ENCODE measurements around the gene PABPC1L.

The PABPC1L gene

DNA sequence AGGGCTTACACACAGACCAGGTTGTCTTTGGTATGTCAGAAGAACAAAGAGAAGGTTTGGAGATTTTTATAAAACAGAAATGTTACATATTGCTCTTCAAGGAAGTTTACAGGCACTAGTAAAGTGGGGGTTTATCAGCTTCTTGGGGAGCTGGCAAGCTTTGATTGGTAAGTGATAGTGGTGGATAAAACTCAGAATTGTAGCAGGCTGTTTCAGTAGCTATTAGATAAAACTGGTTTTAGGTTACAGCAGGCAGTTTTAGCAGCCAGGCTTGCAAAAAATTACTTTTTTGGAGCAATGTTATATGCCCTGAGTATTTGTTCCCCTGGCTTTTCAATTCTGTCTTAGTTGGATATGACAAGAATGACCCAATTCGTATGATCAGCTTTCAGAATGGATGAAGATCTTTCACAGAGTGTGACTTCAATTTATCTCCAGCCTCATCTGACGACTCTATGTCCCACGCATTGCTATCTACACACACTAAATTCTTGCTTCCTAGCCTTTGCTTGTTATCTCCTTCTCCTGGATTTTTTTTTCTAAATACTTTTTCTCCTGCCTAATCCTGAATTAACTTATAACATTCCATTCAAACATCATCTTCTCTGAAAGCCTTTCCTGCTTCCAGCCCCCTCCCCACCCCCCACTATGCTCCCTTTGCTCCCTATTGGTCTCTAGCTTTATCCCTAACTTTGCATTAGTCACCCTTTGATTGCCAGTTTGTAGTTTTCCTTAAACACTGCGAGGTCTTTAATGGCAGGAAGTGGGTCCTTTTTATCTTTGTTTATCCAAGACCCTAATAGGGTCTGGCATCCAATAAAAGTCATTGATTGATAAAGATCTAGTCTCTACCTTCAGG is 51.4 kb downstream of the PABPC1L start:
- Histone ChIP-seq H2BK12ac (ENCODE audit: low read length) (no peak overlapping the region), H3K27me3 (ENCODE audit: control insufficient read depth in 3 of 3, insufficient read depth in 3 of 3, low read depth in 1 of 3, low read length in 3 of 3) (no peaks in the 10 kb centered on the region), H2BK120ac (ENCODE audit: low read depth, low read length) (no peak overlapping the region), H3K4me2 (ENCODE audit: insufficient read depth, low read length, poor library complexity, severe bottlenecking) (no peak overlapping the region), H3K14ac (ENCODE audit: low read length) (no peak overlapping the region), H4K91ac (ENCODE audit: low read depth, low read length, poor library complexity) (no peak overlapping the region), H3K4ac (ENCODE audit: low read length) (no peak overlapping the region), H3K9me3 (replicated peaks in 1 of 2; ENCODE audit: control insufficient read depth in 2 of 2, insufficient read depth in 1 of 2, low read depth in 1 of 2, low read length in 2 of 2) (no peaks in the 10 kb centered on the region), H3K23ac (ENCODE audit: low read depth, low read length, poor library complexity) (no peak overlapping the region), H3K9ac (ENCODE audit: low read depth, low read length, poor library complexity) (no peak overlapping the region), H3K4me3 (ENCODE audit: low read length in 2 of 2) (no peak overlapping the region), H3K36me3 (replicated peaks in 1 of 2; ENCODE audit: control insufficient read depth in 2 of 2, insufficient read depth in 2 of 2, low read length in 2 of 2) (peaks cover 2 to 20% of the 10 kb centered on the region in 2 donors), H2AK5ac (ENCODE audit: low read depth, low read length) (no peak overlapping the region), H3K79me1 (ENCODE audit: low read depth, low read length) (peaks cover 3% of the 10 kb centered on the region), H2BK15ac (ENCODE audit: low read length) (no peak overlapping the region), H3K18ac (ENCODE audit: low read length) (no peak overlapping the region), H3K4me1 (ENCODE audit: control insufficient read depth in 2 of 2, insufficient read depth in 1 of 2, low read depth in 1 of 2, low read length in 2 of 2) (peaks cover 6 to 10% of the 10 kb centered on the region in 2 donors), H2AFZ (ENCODE audit: low read length) (peak overlapping the region; percentile 20), H3K27ac (replicated peaks; ENCODE audit: low read length) (no peak overlapping the region), H2BK5ac (ENCODE audit: low read length) (no peak overlapping the region), H4K8ac (ENCODE audit: low read depth, low read length) (no peak overlapping the region)
- DNase-seq (ENCODE audit: low spot score), result no peak
- no CpG with 5 or more reads among the region's 4 CpGs for WGBS, 2 donors (ENCODE audit: extremely low coverage in 2 of 2, insufficient read length in 2 of 2, insufficient replicate concordance in 1 of 2)

DNA sequence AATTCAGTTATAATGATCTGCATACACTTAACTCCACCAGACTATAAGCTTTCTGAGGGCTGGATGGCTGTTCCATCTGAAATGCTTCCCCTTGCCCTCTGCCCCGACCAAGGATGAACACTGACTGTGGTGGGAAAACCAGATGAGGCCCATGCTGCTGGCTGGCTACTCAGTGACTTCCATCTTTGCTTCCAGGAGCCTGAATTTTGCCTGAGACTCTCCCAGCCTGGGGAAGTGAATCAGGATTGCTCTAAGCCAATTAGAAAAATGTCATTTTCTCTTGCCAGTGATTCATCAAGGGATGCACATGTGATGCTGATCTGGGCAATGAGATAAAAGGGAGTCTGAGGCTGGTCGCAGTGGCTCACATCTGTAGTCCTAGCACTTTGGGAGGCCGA is 52.0 kb downstream of the PABPC1L start:
- Histone ChIP-seq H3K4me2 (ENCODE audit: insufficient read depth, low read length, poor library complexity, severe bottlenecking) (no peak overlapping the region), H3K36me3 (replicated peaks in 1 of 2; ENCODE audit: control insufficient read depth in 2 of 2, insufficient read depth in 2 of 2, low read length in 2 of 2) (peaks cover 0 to 13% of the 10 kb centered on the region in 2 donors), H3K23ac (ENCODE audit: low read depth, low read length, poor library complexity) (no peak overlapping the region), H3K4me3 (ENCODE audit: low read length in 2 of 2) (no peak overlapping the region), H2BK15ac (ENCODE audit: low read length) (no peak overlapping the region), H3K4me1 (ENCODE audit: control insufficient read depth in 2 of 2, insufficient read depth in 1 of 2, low read depth in 1 of 2, low read length in 2 of 2) (peaks cover 6 to 10% of the 10 kb centered on the region in 2 donors), H3K27ac (replicated peaks; ENCODE audit: low read length) (no peak overlapping the region), H3K27me3 (ENCODE audit: control insufficient read depth in 3 of 3, insufficient read depth in 3 of 3, low read depth in 1 of 3, low read length in 3 of 3) (no peaks in the 10 kb centered on the region), H2BK5ac (ENCODE audit: low read length) (no peak overlapping the region), H2AFZ (ENCODE audit: low read length) (peak overlapping the region; percentile 20), H4K8ac (ENCODE audit: low read depth, low read length) (no peak overlapping the region), H3K79me1 (ENCODE audit: low read depth, low read length) (peaks cover 1% of the 10 kb centered on the region), H2BK12ac (ENCODE audit: low read length) (no peak overlapping the region), H4K91ac (ENCODE audit: low read depth, low read length, poor library complexity) (no peak overlapping the region), H3K14ac (ENCODE audit: low read length) (no peak overlapping the region), H2BK120ac (ENCODE audit: low read depth, low read length) (no peak overlapping the region), H3K4ac (ENCODE audit: low read length) (no peak overlapping the region), H3K18ac (ENCODE audit: low read length) (no peak overlapping the region), H3K9me3 (replicated peaks in 1 of 2; ENCODE audit: control insufficient read depth in 2 of 2, insufficient read depth in 1 of 2, low read depth in 1 of 2, low read length in 2 of 2) (no peaks in the 10 kb centered on the region), H2AK5ac (ENCODE audit: low read depth, low read length) (no peak overlapping the region), H3K9ac (ENCODE audit: low read depth, low read length, poor library complexity) (no peak overlapping the region)
- no peak for DNase-seq (ENCODE audit: low spot score)
- WGBS, 2 donors (ENCODE audit: extremely low coverage in 2 of 2, insufficient read length in 2 of 2, insufficient replicate concordance in 1 of 2), result no CpG with 5 or more reads among the region's 3 CpGs

DNA sequence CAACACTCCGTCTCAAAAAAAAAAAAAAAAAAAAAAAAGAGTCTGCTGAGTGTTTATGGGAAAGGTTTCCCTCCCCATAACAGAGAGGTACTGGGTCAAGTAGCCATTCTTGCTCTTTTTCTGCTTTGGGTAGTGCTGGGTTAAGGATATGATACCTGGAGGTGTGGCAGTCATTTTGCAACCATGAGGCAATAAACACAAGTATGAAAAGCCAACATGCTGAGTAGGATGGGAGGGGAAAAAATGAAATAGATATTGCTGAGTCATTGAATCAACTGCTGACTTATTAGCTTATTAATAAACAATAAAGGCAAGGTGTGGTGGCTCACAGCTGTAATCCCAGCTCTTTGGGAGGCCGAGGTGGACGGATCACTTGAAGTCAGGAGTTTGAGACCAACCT is 52.6 kb downstream of the PABPC1L start:
- no peak for DNase-seq (ENCODE audit: low spot score)
- H3K27me3 ChIP-seq (ENCODE audit: control insufficient read depth in 3 of 3, insufficient read depth in 3 of 3, low read depth in 1 of 3, low read length in 3 of 3), result no peaks in the 10 kb centered on the region
- no CpG with 5 or more reads among the region's 3 CpGs for WGBS, 2 donors (ENCODE audit: extremely low coverage in 2 of 2, insufficient read length in 2 of 2, insufficient replicate concordance in 1 of 2)

DNA sequence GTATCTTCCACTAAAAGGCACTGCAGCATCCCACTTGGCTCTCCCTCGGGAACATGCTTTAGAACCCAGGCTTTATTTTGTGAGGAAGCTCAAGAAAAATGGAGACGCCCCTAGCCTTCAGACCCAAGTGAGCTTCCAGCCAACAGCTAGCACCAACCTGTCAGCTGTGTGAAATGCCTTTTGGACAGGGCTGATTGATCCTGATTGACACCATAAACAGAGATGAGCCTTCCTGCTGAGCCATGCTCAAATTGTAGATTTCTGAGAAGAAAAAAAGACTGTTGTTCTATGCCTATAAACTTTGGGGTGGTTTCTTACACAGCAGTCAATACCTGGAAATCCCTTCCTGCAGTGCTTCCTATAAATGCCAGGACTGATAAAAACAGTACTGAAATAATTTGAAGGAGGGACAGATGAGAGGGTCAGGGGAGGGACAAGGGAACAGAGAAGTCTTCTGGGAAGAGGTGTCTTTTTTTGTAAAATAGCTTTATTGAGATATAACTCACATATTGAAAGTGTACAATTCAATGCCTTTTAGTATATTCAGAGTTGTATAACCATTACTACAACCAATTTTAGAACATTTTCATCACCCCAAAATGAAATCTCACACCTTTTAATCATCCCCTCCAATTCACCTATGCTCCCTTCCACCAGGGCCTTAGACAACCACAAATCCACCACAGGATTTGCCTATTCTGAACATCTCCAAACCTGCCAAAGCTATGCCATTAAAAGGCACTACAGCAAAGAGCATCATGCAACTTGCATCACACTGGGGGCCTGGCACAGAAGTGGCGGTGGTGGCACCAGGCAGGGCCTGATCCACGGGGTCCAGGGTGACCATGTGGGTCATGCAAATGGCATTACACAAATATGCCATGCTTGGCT is 53.7 kb downstream of the PABPC1L start:
- Histone ChIP-seq H3K4me3 (ENCODE audit: low read length in 2 of 2) (no peak overlapping the region), H4K91ac (ENCODE audit: low read depth, low read length, poor library complexity) (no peak overlapping the region), H2BK5ac (ENCODE audit: low read length) (no peak overlapping the region), H3K4me1 (ENCODE audit: control insufficient read depth in 2 of 2, insufficient read depth in 1 of 2, low read depth in 1 of 2, low read length in 2 of 2) (peaks cover 12 to 14% of the 10 kb centered on the region in 2 donors), H2AK5ac (ENCODE audit: low read depth, low read length) (no peak overlapping the region), H3K23ac (ENCODE audit: low read depth, low read length, poor library complexity) (no peak overlapping the region), H2BK12ac (ENCODE audit: low read length) (no peak overlapping the region), H2BK15ac (ENCODE audit: low read length) (no peak overlapping the region), H2BK120ac (ENCODE audit: low read depth, low read length) (no peak overlapping the region), H3K27me3 (ENCODE audit: control insufficient read depth in 3 of 3, insufficient read depth in 3 of 3, low read depth in 1 of 3, low read length in 3 of 3) (no peaks in the 10 kb centered on the region), H3K4ac (ENCODE audit: low read length) (no peak overlapping the region), H3K79me1 (ENCODE audit: low read depth, low read length) (peaks cover 1% of the 10 kb centered on the region), H3K4me2 (ENCODE audit: insufficient read depth, low read length, poor library complexity, severe bottlenecking) (no peak overlapping the region), H3K36me3 (replicated peaks in 1 of 2; ENCODE audit: control insufficient read depth in 2 of 2, insufficient read depth in 2 of 2, low read length in 2 of 2) (peaks cover 0 to 4% of the 10 kb centered on the region in 2 donors), H2AFZ (ENCODE audit: low read length) (peak overlapping the region; percentile 20), H3K27ac (replicated peaks; ENCODE audit: low read length) (no peak overlapping the region), H4K8ac (ENCODE audit: low read depth, low read length) (no peak overlapping the region), H3K9ac (ENCODE audit: low read depth, low read length, poor library complexity) (no peak overlapping the region), H3K18ac (ENCODE audit: low read length) (no peak overlapping the region), H3K9me3 (replicated peaks in 1 of 2; ENCODE audit: control insufficient read depth in 2 of 2, insufficient read depth in 1 of 2, low read depth in 1 of 2, low read length in 2 of 2) (no peaks in the 10 kb centered on the region), H3K14ac (ENCODE audit: low read length) (no peak overlapping the region)
- DNase-seq (ENCODE audit: low spot score), result no peak
- no CpG with 5 or more reads among the region's 4 CpGs for whole genome bisulfite sequencing, 2 donors (ENCODE audit: extremely low coverage in 2 of 2, insufficient read length in 2 of 2, insufficient replicate concordance in 1 of 2)

More for the DNA sequence above, 52.6 kb downstream of the PABPC1L start:
- Histone ChIP-seq H3K4me2 (ENCODE audit: insufficient read depth, low read length, poor library complexity, severe bottlenecking) (no peak overlapping the region), H2BK12ac (ENCODE audit: low read length) (no peak overlapping the region), H3K27ac (replicated peaks; ENCODE audit: low read length) (no peak overlapping the region), H3K4me1 (ENCODE audit: control insufficient read depth in 2 of 2, insufficient read depth in 1 of 2, low read depth in 1 of 2, low read length in 2 of 2) (peaks cover 10 to 12% of the 10 kb centered on the region in 2 donors), H4K8ac (ENCODE audit: low read depth, low read length) (no peak overlapping the region), H3K79me1 (ENCODE audit: low read depth, low read length) (peaks cover 1% of the 10 kb centered on the region), H3K14ac (ENCODE audit: low read length) (no peak overlapping the region), H2BK15ac (ENCODE audit: low read length) (no peak overlapping the region), H2AFZ (ENCODE audit: low read length) (no peak overlapping the region), H3K18ac (ENCODE audit: low read length) (no peak overlapping the region), H3K4ac (ENCODE audit: low read length) (no peak overlapping the region), H3K9ac (ENCODE audit: low read depth, low read length, poor library complexity) (no peak overlapping the region), H2BK120ac (ENCODE audit: low read depth, low read length) (no peak overlapping the region), H3K9me3 (replicated peaks in 1 of 2; ENCODE audit: control insufficient read depth in 2 of 2, insufficient read depth in 1 of 2, low read depth in 1 of 2, low read length in 2 of 2) (no peaks in the 10 kb centered on the region), H3K36me3 (replicated peaks in 1 of 2; ENCODE audit: control insufficient read depth in 2 of 2, insufficient read depth in 2 of 2, low read length in 2 of 2) (peaks cover 0 to 10% of the 10 kb centered on the region in 2 donors), H2BK5ac (ENCODE audit: low read length) (no peak overlapping the region), H3K23ac (ENCODE audit: low read depth, low read length, poor library complexity) (no peak overlapping the region), H2AK5ac (ENCODE audit: low read depth, low read length) (no peak overlapping the region), H3K4me3 (ENCODE audit: low read length in 2 of 2) (no peak overlapping the region), H4K91ac (ENCODE audit: low read depth, low read length, poor library complexity) (no peak overlapping the region)
